ENCODE measurements around the gene ZNF774. TPM values are rescaled to one million over a fixed set of nuclear protein-coding genes. Genes with fewer than 3 reads are reported as not detected.

The ZNF774 gene
- total RNA-seq, 3 donors from 2014 or later, result 2.6 to 7.6 (median 4.6) TPM

DNA sequence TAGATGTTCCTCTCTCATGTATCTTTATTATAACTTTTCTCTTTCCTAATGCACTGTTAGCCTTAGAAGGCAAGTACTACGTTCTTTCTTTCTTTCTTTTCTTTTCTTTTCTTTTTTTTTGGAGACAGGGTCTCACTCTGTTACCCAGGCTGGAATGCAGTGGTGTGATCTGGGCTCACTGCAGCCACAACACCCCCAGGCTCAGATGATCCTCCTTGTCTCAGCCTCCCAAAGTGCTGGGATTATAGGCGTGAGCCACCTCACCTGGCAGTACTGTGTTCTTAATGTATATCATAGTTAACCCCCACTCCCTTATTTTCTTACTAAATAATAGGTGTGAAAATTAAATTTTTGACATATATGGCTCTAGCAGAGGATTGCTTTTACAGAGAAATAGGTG is 59.1 kb downstream of the ZNF774 start:
- no peaks in the 10 kb centered on the region for H3K36me3 ChIP-seq
- peak overlapping the region; percentile 13 to 84 for H3K27ac ChIP-seq
- H3K9me3 ChIP-seq, result no peaks in the 10 kb centered on the region
- TF ChIP-seq POLR2AphosphoS5 (IDR thresholded peaks at IDR 0.05), result no peak
- TF ChIP-seq CTCF (IDR thresholded peaks at IDR 0.05), result no peak
- no peak for TF ChIP-seq POLR2A (IDR thresholded peaks at IDR 0.05)
- H3K4me1 ChIP-seq, result peaks cover 0 to 34% of the 10 kb centered on the region in 2 donors
- H3K4me3 ChIP-seq, result no peak overlapping the region
- intact Hi-C loops (cut with DNase I; ENCODE audit: low total_unique reads), result no loop called here
- no peak for DNase-seq (ENCODE audit: low spot score in 2 of 2)
- no peaks in the 10 kb centered on the region for H3K27me3 ChIP-seq

Other genes starting within 250 kb of the ZNF774 start
- gene IDH2, start 249.8 kb upstream of the ZNF774 start, total RNA-seq, result 10 to 100 TPM; 29.9 to 73.5 (median 58.7) TPM
- gene SEMA4B, start 151.0 kb upstream of the ZNF774 start, total RNA-seq, result 10 to 100 TPM in 2 of 3 donors, 1 to 10 TPM in 1; 6.6 to 72.8 (median 56.9) TPM
- gene CIB1, start 118.3 kb upstream of the ZNF774 start, total RNA-seq, result 10 to 100 TPM; 30.2 to 61.3 (median 49.5) TPM
- 1 to 10 TPM; 3.4 to 9.4 (median 7.5) TPM for gene GDPGP1, start 118.1 kb upstream of the ZNF774 start, total RNA-seq
- gene TTLL13, start 102.7 kb upstream of the ZNF774 start, total RNA-seq, result under 1 TPM in 1 of 3 donors, not detected in 2; 0.15 TPM
- gene NGRN, start 86.6 kb upstream of the ZNF774 start, total RNA-seq, result 10 to 100 TPM; 67.7 to 99.1 (median 87.2) TPM
- gene IQGAP1, start 36.0 kb downstream of the ZNF774 start, total RNA-seq, result 100 to 1,000 TPM; 244 to 387 (median 288) TPM
- 10 to 100 TPM; 29.4 to 40.6 (median 36.2) TPM for gene CRTC3, start 177.6 kb downstream of the ZNF774 start, total RNA-seq

All from breast epithelium (tissue), 4 donors.